ENCODE measurements around the gene ZYX.
"Not testable (repeated sequence)": the region's sequence is repeated elsewhere in the genome, so short reads cannot be mapped to it uniquely, and the experiment has no call there.

Gene ZYX

GRCh38 chr7:143401265-143401664 lies 20.1 kb downstream of the ZYX start:
- H3K27ac Mint-ChIP-seq, result no peak overlapping the region
- H3K4me1 Mint-ChIP-seq, result peaks cover 22% of the 10 kb centered on the region
- H3K4me3 Mint-ChIP-seq, result no peak overlapping the region
- H3K9me3 Mint-ChIP-seq, result no peaks in the 10 kb centered on the region
- DNase-seq, result no peak
- peaks cover 15% of the 10 kb centered on the region for H3K27me3 Mint-ChIP-seq (ENCODE audit: low read depth, poor library complexity)
- no peaks in the 10 kb centered on the region for H3K36me3 Mint-ChIP-seq (ENCODE audit: low read depth)
- no peak for TF ChIP-seq CTCF (IDR thresholded peaks at IDR 0.05)

GRCh38 chr7:143402233-143402632 lies 21.1 kb downstream of the ZYX start:
- Mint-ChIP-seq H3K27me3 (ENCODE audit: low read depth, poor library complexity) (peaks cover 15% of the 10 kb centered on the region), H3K4me1 (peaks cover 27% of the 10 kb centered on the region)
- H3K4me3 Mint-ChIP-seq; DNase-seq; H3K36me3 Mint-ChIP-seq (ENCODE audit: low read depth); H3K27ac Mint-ChIP-seq; H3K9me3 Mint-ChIP-seq: not testable (repeated sequence)

GRCh38 chr7:143405173-143406001 lies 24.2 kb downstream of the ZYX start:
- Mint-ChIP-seq H3K27ac (peak overlapping the region; percentile 21), H3K36me3 (ENCODE audit: low read depth) (no peaks in the 10 kb centered on the region), H3K4me3 (peak overlapping the region; percentile 26), H3K4me1 (peaks cover 54% of the 10 kb centered on the region), H3K9me3 (no peaks in the 10 kb centered on the region), H3K27me3 (ENCODE audit: low read depth, poor library complexity) (peaks cover 26% of the 10 kb centered on the region)
- TF ChIP-seq CTCF (IDR thresholded peaks at IDR 0.05), result no peak
- no peak for DNase-seq

GRCh38 chr7:143406002-143406357 lies 24.8 kb downstream of the ZYX start:
- H3K4me1 Mint-ChIP-seq, result peaks cover 59% of the 10 kb centered on the region
- no peak overlapping the region for H3K27ac Mint-ChIP-seq
- H3K9me3 Mint-ChIP-seq, result no peaks in the 10 kb centered on the region
- no peak for DNase-seq
- no peak overlapping the region for H3K4me3 Mint-ChIP-seq
- no peaks in the 10 kb centered on the region for H3K36me3 Mint-ChIP-seq (ENCODE audit: low read depth)
- H3K27me3 Mint-ChIP-seq (ENCODE audit: low read depth, poor library complexity), result peaks cover 26% of the 10 kb centered on the region
- no peak for TF ChIP-seq CTCF (IDR thresholded peaks at IDR 0.05)

GRCh38 chr7:143407287-143408251 lies 26.4 kb downstream of the ZYX start:
- peak overlapping the region; percentile 49 for H3K27ac Mint-ChIP-seq
- H3K36me3 Mint-ChIP-seq (ENCODE audit: low read depth), result no peaks in the 10 kb centered on the region
- no peaks in the 10 kb centered on the region for H3K9me3 Mint-ChIP-seq
- H3K27me3 Mint-ChIP-seq (ENCODE audit: low read depth, poor library complexity), result peaks cover 20% of the 10 kb centered on the region
- H3K4me1 Mint-ChIP-seq, result peaks cover 75% of the 10 kb centered on the region
- peak overlapping the region; percentile 78 for H3K4me3 Mint-ChIP-seq
- no peak for TF ChIP-seq CTCF (IDR thresholded peaks at IDR 0.05)
- no peak for DNase-seq

GRCh38 chr7:143408252-143408685 lies 27.1 kb downstream of the ZYX start:
- H3K4me1 Mint-ChIP-seq, result peaks cover 80% of the 10 kb centered on the region
- H3K27me3 Mint-ChIP-seq (ENCODE audit: low read depth, poor library complexity), result peaks cover 20% of the 10 kb centered on the region
- peak overlapping the region; percentile 78 for H3K4me3 Mint-ChIP-seq
- no peaks in the 10 kb centered on the region for H3K36me3 Mint-ChIP-seq (ENCODE audit: low read depth)
- DNase-seq, result peak; percentile 54
- no peak for TF ChIP-seq CTCF (IDR thresholded peaks at IDR 0.05)
- no peak overlapping the region for H3K27ac Mint-ChIP-seq
- H3K9me3 Mint-ChIP-seq, result no peaks in the 10 kb centered on the region

Data from nephron progenitor cell (in vitro differentiated cells).